H9 (cell line): ENCODE results near the gene SDF2. TPM values are rescaled to one million over a fixed set of nuclear protein-coding genes. Genes with fewer than 3 reads are reported as not detected.

Experiments used
- DNase-seq: peaks from one replicate; pipeline ENCODE4 v3.0.0-alpha.2; 2017
- H2AFZ ChIP-seq: one replicate; pipeline ENCODE4 v1.6.1; 2013; ENCODE audit warnings: mild to moderate bottlenecking, low read length, control low read depth, moderate library complexity
- H2AK5ac ChIP-seq: 2 replicates; pipeline ENCODE4 v1.6.1; 2013; ENCODE audit warnings: low read length, control low read depth, mixed read lengths; ENCODE audit not compliant: insufficient read length
- H2BK120ac ChIP-seq: one replicate; pipeline ENCODE4 v1.6.1; 2013; ENCODE audit warnings: low read depth, mild to moderate bottlenecking, low read length, control low read depth, inconsistent platforms; ENCODE audit not compliant: poor library complexity, severe bottlenecking
- H2BK12ac ChIP-seq: 2 replicates; pipeline ENCODE4 v1.6.1; 2013; ENCODE audit warnings: low read length, control low read depth, mixed read lengths, low read depth; ENCODE audit not compliant: insufficient read length
- H2BK15ac ChIP-seq: 2 replicates; pipeline ENCODE4 v1.6.1; 2013; ENCODE audit warnings: low read depth, low read length, control low read depth
- H2BK20ac ChIP-seq: one replicate; pipeline ENCODE4 v1.6.1; 2013; ENCODE audit warnings: low read depth, mild to moderate bottlenecking, low read length, control low read depth, inconsistent platforms; ENCODE audit not compliant: poor library complexity, severe bottlenecking
- H2BK5ac ChIP-seq: 2 replicates; pipeline ENCODE4 v1.6.1; 2013; ENCODE audit warnings: low read length, control low read depth, mixed read lengths; ENCODE audit not compliant: insufficient read length
- H3K14ac ChIP-seq: 2 replicates; pipeline ENCODE4 v1.6.1; 2013; ENCODE audit warnings: low read length, control low read depth; ENCODE audit not compliant: insufficient read depth
- H3K18ac ChIP-seq: 2 replicates; pipeline ENCODE4 v1.6.1; 2013; ENCODE audit warnings: low read depth, mild to moderate bottlenecking, mixed read lengths, low read length, control low read depth; ENCODE audit not compliant: insufficient read length
- H3K23ac ChIP-seq: 2 replicates; pipeline ENCODE4 v1.6.1; 2013; ENCODE audit warnings: low read length, control low read depth, mixed read lengths, low read depth; ENCODE audit not compliant: insufficient read length
- H3K23me2 ChIP-seq: 2 replicates; pipeline ENCODE4 v1.6.1; 2013; ENCODE audit warnings: low read depth, mild to moderate bottlenecking, mixed read lengths, low read length, control low read depth; ENCODE audit not compliant: insufficient read length, poor library complexity, severe bottlenecking
- H3K27ac ChIP-seq: 2 replicates; pipeline ENCODE4 v1.5.1; 2013; ENCODE audit warnings: low read length, control low read depth, mixed read lengths, low read depth; ENCODE audit not compliant: insufficient read length
- H3K27me3 ChIP-seq: 2 replicates; pipeline ENCODE4 v1.6.1; 2013; ENCODE audit warnings: low read length, control low read depth, inconsistent platforms; ENCODE audit not compliant: insufficient read depth
- H3K4ac ChIP-seq: 2 replicates; pipeline ENCODE4 v1.6.1; 2013; ENCODE audit warnings: low read depth, mild to moderate bottlenecking, control low read depth, inconsistent platforms, low read length, moderate library complexity
- H3K4me1 ChIP-seq: 2 replicates; pipeline ENCODE4 v1.6.1; 2013; ENCODE audit warnings: low read length, control low read depth, inconsistent platforms; ENCODE audit not compliant: insufficient read depth
- H3K4me2 ChIP-seq: 2 replicates; pipeline ENCODE4 v1.6.1; 2013; ENCODE audit warnings: low read length, control low read depth, mixed read lengths; ENCODE audit not compliant: insufficient read length, insufficient read depth
- H3K56ac ChIP-seq: 2 replicates; pipeline ENCODE4 v1.6.1; 2013; ENCODE audit warnings: low read depth, mild to moderate bottlenecking, mixed read lengths, low read length, control low read depth; ENCODE audit not compliant: insufficient read length
- H3K79me1 ChIP-seq: 2 replicates; pipeline ENCODE4 v1.6.1; 2013; ENCODE audit warnings: low read depth, mild to moderate bottlenecking, moderate library complexity, low read length, control low read depth, inconsistent platforms; ENCODE audit not compliant: insufficient read depth, poor library complexity, severe bottlenecking
- H3K79me2 ChIP-seq: 2 replicates; pipeline ENCODE4 v1.6.1; 2013; ENCODE audit warnings: low read length, control low read depth, inconsistent platforms; ENCODE audit not compliant: insufficient read depth
- H3K9ac ChIP-seq: 2 replicates; pipeline ENCODE4 v1.6.1; 2013; ENCODE audit warnings: low read length, control low read depth, mixed read lengths; ENCODE audit not compliant: insufficient read length; ENCODE audit errors: extremely low read depth
- H3K9me3 ChIP-seq: one replicate; pipeline ENCODE4 v1.6.1; 2013; ENCODE audit warnings: low read depth, low read length, inconsistent platforms; ENCODE audit not compliant: control insufficient read depth
- H3T11ph ChIP-seq: one replicate; pipeline ENCODE4 v1.6.1; 2013; ENCODE audit warnings: mild to moderate bottlenecking, low read length, control low read depth, inconsistent platforms
- H4K20me1 ChIP-seq: one replicate; pipeline ENCODE4 v1.6.1; 2013; ENCODE audit not compliant: control insufficient read depth, insufficient read length, insufficient read depth
- H4K5ac ChIP-seq: 2 replicates; pipeline ENCODE4 v1.6.1; 2013; ENCODE audit warnings: low read depth, mild to moderate bottlenecking, mixed read lengths, low read length, control low read depth; ENCODE audit not compliant: insufficient read length
- H4K8ac ChIP-seq: replicated peaks from 2 replicates; pipeline ENCODE4 v1.6.1; 2013; ENCODE audit warnings: low read length, control low read depth, mixed read lengths, low read depth; ENCODE audit not compliant: insufficient read length
- H4K91ac ChIP-seq: 2 replicates; pipeline ENCODE4 v1.6.1; 2013; ENCODE audit warnings: low read depth, mild to moderate bottlenecking, moderate library complexity, mixed read lengths, low read length, control low read depth; ENCODE audit not compliant: insufficient read length
- H3K27ac Mint-ChIP-seq, 3 experiments: 2 replicates in 2 of 3; 3 replicates in 1 of 3; pipeline ENCODE4 v1.8.0; 2020 to 2021; ENCODE audit warnings: mixed read lengths in 3 of 3, mild to moderate bottlenecking in 1 of 3, moderate library complexity in 1 of 3
- H3K27me3 Mint-ChIP-seq: 2 replicates; pipeline ENCODE4 v1.8.0; 2021; ENCODE audit warnings: low read depth, mild to moderate bottlenecking, moderate library complexity, mixed read lengths
- H3K36me3 Mint-ChIP-seq, 3 experiments: 2 replicates in 2 of 3; 3 replicates in 1 of 3; pipeline ENCODE4 v1.8.0; 2020 to 2021; ENCODE audit warnings: low read depth in 3 of 3, mixed read lengths in 3 of 3; ENCODE audit not compliant: insufficient read depth in 1 of 3
- H3K4me1 Mint-ChIP-seq, 2 experiments: 2 replicates each; pipeline ENCODE4 v1.8.0; 2020; ENCODE audit warnings: mixed read lengths in 2 of 2
- H3K4me3 Mint-ChIP-seq, 2 experiments: 2 replicates in 1 of 2; 3 replicates in 1 of 2; pipeline ENCODE4 v1.8.0; 2020 to 2021; ENCODE audit warnings: mild to moderate bottlenecking in 2 of 2, mixed read lengths in 2 of 2, moderate library complexity in 1 of 2
- H3K9me3 Mint-ChIP-seq, 2 experiments: 2 replicates in 1 of 2; 3 replicates in 1 of 2; pipeline ENCODE4 v1.8.0; 2020; ENCODE audit warnings: mild to moderate bottlenecking in 2 of 2, mixed read lengths in 2 of 2, moderate library complexity in 1 of 2
- CTCF ChIP-seq: fragments of 200-600 bp; sonication (generic); conservative IDR thresholded peaks from 3 replicates; pipeline ENCODE4 v1.8.0; 2021; ENCODE audit warnings: antibody characterized with exemption, mild to moderate bottlenecking
- WGBS: extraction: QIAGEN DNeasy Blood & Tissue Kit; methylation state at CpG from one replicate; pipeline ENCODE4 v1.1.7; 2013; ENCODE audit warnings: missing lambda C conversion rate, low lambda C conversion rate, mixed read lengths; ENCODE audit not compliant: insufficient read length; ENCODE audit errors: extremely low coverage; 5-methylcytosine and 5-hydroxymethylcytosine counted together
- total RNA-seq: library from RNA; stranded (reverse); gene quantifications from 2 replicates; pipeline ENCODE4 v1.2.1, GENCODE V29; 2021

The SDF2 gene
- total RNA-seq, 1 experiment from 2014 or later = 40.2 TPM

DNA sequence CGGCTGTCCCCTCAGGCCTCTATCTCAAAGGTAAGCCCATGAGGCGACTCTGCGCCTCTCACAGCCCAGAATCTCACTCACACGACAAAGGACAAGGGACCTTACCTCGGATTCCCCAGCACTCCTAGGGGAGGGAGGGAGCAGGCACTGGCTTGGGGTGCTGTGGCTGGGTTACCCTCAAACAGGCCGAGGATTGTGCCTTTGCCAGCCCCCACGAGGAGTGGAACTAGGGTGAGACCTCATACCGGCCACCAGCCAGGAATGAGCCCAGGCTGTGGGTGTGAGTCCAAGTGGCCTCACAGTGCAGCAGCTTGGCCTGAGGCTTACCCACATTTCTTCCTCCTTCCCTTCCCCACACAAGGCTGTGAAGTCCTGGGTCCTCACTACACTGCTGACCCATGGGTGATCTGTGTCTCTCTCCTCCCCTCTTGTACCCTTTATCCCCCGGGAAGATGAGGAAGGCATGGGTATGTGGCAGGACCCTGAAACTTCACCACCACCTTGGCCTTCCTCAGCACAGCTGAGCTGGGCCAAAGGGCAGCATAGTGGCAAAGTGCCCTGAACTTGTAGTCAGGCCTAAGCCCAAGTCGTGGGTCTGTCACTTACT, 44.1 kb upstream of the SDF2 start:
- Histone ChIP-seq H3K23me2 (peaks cover 5% of the 10 kb centered on the region), H4K20me1 (peaks cover 4% of the 10 kb centered on the region), H3K4me2 (no peak overlapping the region), H2AFZ (no peak overlapping the region), H2BK5ac (no peak overlapping the region), H3T11ph (no peak overlapping the region), H3K79me2 (no peaks in the 10 kb centered on the region), H2BK120ac (no peak overlapping the region), H3K4me1 (no peaks in the 10 kb centered on the region), H4K5ac (no peak overlapping the region), H3K79me1 (no peaks in the 10 kb centered on the region), H2BK20ac (no peak overlapping the region), H2BK12ac (no peak overlapping the region), H2AK5ac (no peak overlapping the region), H3K4ac (no peak overlapping the region), H3K14ac (no peak overlapping the region), H3K23ac (no peak overlapping the region), H3K18ac (no peak overlapping the region), H4K8ac (no peak overlapping the region), H3K56ac (no peak overlapping the region), H3K9me3 (no peaks in the 10 kb centered on the region), H3K27me3 (no peaks in the 10 kb centered on the region), H3K27ac (no peak overlapping the region), H2BK15ac (no peak overlapping the region), H3K9ac (no peak overlapping the region), H4K91ac (no peak overlapping the region)
- no peak for TF ChIP-seq CTCF
- H3K4me1 Mint-ChIP-seq = peaks cover 36 to 44% of the 10 kb centered on the region in 2 experiments
- peak overlapping the region; percentile 3 to 96 (median 91); a peak in 5 of 7 replicates for H3K27ac Mint-ChIP-seq
- DNase-seq = no peak
- WGBS = no CpG with 5 or more reads among the region's 10 CpGs
- no peaks in the 10 kb centered on the region for H3K27me3 Mint-ChIP-seq
- no peaks in the 10 kb centered on the region for H3K9me3 Mint-ChIP-seq
- no peak overlapping the region for H3K4me3 Mint-ChIP-seq
- peaks cover 19 to 52% (median 40%) of the 10 kb centered on the region in 3 experiments; a peak in 6 of 7 replicates for H3K36me3 Mint-ChIP-seq
